Smooth muscle cell (in vitro differentiated cells): Measurements from ENCODE around the gene SMIM44. TPM values are rescaled to one million over a fixed set of nuclear protein-coding genes. Genes with fewer than 3 reads are reported as not detected.
A peak's percentile ranks its signal among the peaks of the same experiment; 100 is the strongest.

ENCODE experiments used
- DNase-seq: peaks from one replicate; lab custom pipeline; 2025; ENCODE audit not compliant: unreplicated experiment; lab: John Stamatoyannopoulos, UW
- H2AFZ ChIP-seq: fragments of 200-600 bp; sonication (generic); 2 replicates; pipeline ENCODE4 v1.6.0; 2016; ENCODE audit warnings: antibody characterized with exemption, low read depth, mild to moderate bottlenecking
- H3F3A ChIP-seq: fragments of 200-600 bp; sonication (generic); 2 replicates; pipeline ENCODE4 v1.6.0; 2017; ENCODE audit warnings: antibody characterized with exemption, low read depth
- H3K27ac ChIP-seq: fragments of 200-600 bp; sonication (generic); 2 replicates; pipeline ENCODE4 v1.5.1; 2016; ENCODE audit warnings: low read depth, mild to moderate bottlenecking
- H3K27me3 ChIP-seq: fragments of 200-600 bp; sonication (generic); 2 replicates; pipeline ENCODE4 v1.6.1; 2016; ENCODE audit warnings: low read depth, mild to moderate bottlenecking
- H3K36me3 ChIP-seq: fragments of 200-600 bp; sonication (generic); 2 replicates; pipeline ENCODE4 v1.5.1; 2016; ENCODE audit warnings: low read depth
- H3K4me1 ChIP-seq: fragments of 200-600 bp; sonication (generic); 2 replicates; pipeline ENCODE4 v1.5.1; 2016; ENCODE audit warnings: low read depth
- H3K4me2 ChIP-seq: fragments of 200-600 bp; sonication (generic); 2 replicates; pipeline ENCODE4 v1.6.0; 2016; ENCODE audit warnings: mild to moderate bottlenecking
- H3K4me3 ChIP-seq: fragments of 200-600 bp; sonication (generic); 2 replicates; pipeline ENCODE4 v1.5.1; 2016; ENCODE audit warnings: mild to moderate bottlenecking
- H3K79me2 ChIP-seq: fragments of 200-600 bp; sonication (generic); 2 replicates; pipeline ENCODE4 v1.6.0; 2016; ENCODE audit warnings: low read depth, mild to moderate bottlenecking
- H3K9ac ChIP-seq: fragments of 200-600 bp; sonication (generic); 2 replicates; pipeline ENCODE4 v1.6.0; 2016; ENCODE audit warnings: low read depth
- H3K9me3 ChIP-seq: fragments of 200-600 bp; sonication (generic); replicated peaks from 2 replicates; pipeline ENCODE4 v1.5.1; 2016; ENCODE audit warnings: low read depth
- H4K20me1 ChIP-seq: fragments of 200-600 bp; sonication (generic); 2 replicates; pipeline ENCODE4 v1.6.0; 2016; ENCODE audit warnings: low read depth
- WGBS: methylation state at CpG from one replicate; pipeline ENCODE4 v1.1.7; 2016; ENCODE audit warnings: low lambda C conversion rate; 5-methylcytosine and 5-hydroxymethylcytosine counted together
- polyA plus RNA-seq: library from polyadenylated mRNA; unstranded; fragments of >200 nt; fragmentation: Nextera tagmentation; extraction: Ambion mirVana; gene quantifications from 2 replicates; pipeline ENCODE4 v1.2.1, GENCODE V29; 2016
- total RNA-seq: library from RNA; depleted of rRNA; stranded (reverse); fragments of >200 nt; gene quantifications from 2 replicates; pipeline ENCODE4 v1.2.3, GENCODE V29; 2014
- TF ChIP-seq, protein P1 (sequence below): fragments of 200-600 bp; sonication (generic); IDR thresholded peaks from 2 replicates; pipeline ENCODE4 v1.5.1; 2017; ENCODE audit warnings: borderline replicate concordance, mild to moderate bottlenecking, antibody characterized with exemption; ENCODE audit not compliant: insufficient read depth, poor library complexity, severe bottlenecking

The SMIM44 gene
- total and polyA plus RNA-seq, 2 experiments from 2014 or later = not detected

DNA sequence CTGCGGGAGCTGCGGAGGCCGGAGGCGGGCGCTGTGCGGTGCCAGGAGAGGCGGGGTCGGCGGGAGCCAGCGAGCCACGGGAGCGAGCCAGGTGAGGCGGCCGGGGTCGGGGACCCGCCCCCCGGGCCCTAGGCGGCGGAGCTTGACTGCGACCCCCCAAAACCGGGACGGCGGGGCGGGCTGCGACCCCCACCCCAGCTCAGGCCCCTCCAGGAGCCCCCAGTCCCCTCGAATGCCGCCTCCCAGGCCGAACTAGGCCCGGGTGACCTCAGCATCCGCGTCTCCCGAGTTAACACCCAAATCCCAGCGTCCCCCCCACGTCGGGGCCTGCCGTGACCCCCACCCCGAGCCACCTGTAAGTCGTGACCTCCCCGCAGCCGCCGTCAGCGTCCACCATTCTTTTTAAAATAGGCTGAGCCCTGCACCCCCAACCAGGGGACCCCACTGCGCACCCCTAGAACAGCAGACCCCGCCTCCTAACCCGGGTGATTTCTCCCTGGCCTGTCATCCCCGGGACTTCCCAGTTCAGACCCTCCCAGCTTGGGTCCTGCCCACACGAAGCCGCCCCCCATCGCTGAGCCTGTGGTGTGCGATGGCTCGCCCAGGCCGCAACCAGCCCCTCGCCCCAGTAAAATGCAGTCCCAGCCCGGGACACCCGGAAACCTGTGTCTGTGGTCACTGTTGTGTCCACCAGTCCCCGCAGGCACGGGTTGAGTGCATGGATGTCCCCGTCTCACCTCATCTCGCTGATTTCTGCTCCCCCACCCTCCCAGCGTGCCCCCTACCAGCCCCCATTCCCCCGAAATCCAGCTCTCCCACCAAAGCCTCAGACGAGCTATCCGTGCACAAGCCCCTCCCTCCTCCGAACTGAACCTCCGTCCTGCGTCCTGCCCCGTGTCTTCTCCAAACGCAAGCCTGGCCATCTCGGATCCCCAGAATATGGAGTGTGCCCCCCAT is 23.4 kb upstream of the SMIM44 start:
- H3K4me3 ChIP-seq = peak overlapping the region; percentile 90
- H3K36me3 ChIP-seq = no peaks in the 10 kb centered on the region
- DNase-seq = peak; percentile 40
- no peak overlapping the region for H2AFZ ChIP-seq
- H3K79me2 ChIP-seq = peaks cover 49% of the 10 kb centered on the region
- H3K4me1 ChIP-seq = no peaks in the 10 kb centered on the region
- peaks cover 4% of the 10 kb centered on the region for H3F3A ChIP-seq
- H3K27ac ChIP-seq = peak overlapping the region; percentile 87
- TF ChIP-seq, protein P1, sequence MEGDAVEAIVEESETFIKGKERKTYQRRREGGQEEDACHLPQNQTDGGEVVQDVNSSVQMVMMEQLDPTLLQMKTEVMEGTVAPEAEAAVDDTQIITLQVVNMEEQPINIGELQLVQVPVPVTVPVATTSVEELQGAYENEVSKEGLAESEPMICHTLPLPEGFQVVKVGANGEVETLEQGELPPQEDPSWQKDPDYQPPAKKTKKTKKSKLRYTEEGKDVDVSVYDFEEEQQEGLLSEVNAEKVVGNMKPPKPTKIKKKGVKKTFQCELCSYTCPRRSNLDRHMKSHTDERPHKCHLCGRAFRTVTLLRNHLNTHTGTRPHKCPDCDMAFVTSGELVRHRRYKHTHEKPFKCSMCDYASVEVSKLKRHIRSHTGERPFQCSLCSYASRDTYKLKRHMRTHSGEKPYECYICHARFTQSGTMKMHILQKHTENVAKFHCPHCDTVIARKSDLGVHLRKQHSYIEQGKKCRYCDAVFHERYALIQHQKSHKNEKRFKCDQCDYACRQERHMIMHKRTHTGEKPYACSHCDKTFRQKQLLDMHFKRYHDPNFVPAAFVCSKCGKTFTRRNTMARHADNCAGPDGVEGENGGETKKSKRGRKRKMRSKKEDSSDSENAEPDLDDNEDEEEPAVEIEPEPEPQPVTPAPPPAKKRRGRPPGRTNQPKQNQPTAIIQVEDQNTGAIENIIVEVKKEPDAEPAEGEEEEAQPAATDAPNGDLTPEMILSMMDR = no peak
- no peaks in the 10 kb centered on the region for H3K27me3 ChIP-seq
- H3K4me2 ChIP-seq = peak overlapping the region; percentile 99
- no peaks in the 10 kb centered on the region for H3K9me3 ChIP-seq
- WGBS = under 1% methylated on average over 18 of the region's 69 CpGs
- H4K20me1 ChIP-seq = peaks cover 44% of the 10 kb centered on the region
- H3K9ac ChIP-seq = peak overlapping the region; percentile 96

DNA sequence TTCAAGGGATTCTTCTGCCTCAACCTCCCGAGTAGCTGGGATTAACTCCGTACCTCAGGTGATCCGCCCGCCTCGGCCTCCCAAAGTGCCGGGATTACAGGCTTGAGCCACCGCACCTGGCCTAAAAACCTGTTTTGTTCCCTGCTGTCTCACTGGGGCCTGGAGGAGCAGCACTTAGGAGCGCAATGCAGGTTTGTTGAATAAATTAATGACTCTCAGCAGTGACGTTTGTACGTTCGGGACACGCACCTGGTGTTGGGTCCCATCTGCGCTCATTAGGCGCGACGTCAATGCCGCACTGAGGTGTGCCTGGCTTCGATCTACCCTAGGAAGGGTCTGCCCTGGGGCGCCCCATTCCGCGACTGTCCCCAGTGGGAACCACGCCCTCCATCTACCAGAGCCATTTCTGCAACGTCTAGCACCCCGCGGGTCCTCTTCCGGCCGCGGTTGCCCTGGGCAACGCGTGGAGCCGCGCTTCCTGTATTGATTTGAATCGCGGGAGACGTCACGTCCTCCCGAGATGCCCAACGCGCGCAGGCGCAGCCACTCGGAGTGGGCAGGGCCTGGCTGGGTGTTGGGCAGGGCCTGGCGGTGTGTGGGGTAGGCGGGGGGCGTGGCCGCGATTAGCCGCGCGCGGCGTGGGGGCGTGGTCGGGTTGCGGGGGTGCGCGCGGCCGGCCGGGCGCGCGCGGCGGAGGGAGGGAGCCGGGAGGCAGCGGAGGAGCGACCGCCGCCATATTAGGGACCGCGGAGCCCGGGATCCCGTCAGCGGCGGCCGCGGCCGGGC is 22.6 kb upstream of the SMIM44 start, which contains the start of gene FZR1:
FZR1 (plus strand) TSS at position 714 of the 786 bp plus-strand sequence. CDS start 16,679 bp downstream, outside the sequence.
- H4K20me1 ChIP-seq = peaks cover 36% of the 10 kb centered on the region
- peaks cover 4% of the 10 kb centered on the region for H3F3A ChIP-seq
- peak within 1 kb of the TSS; percentile 87 for H3K27ac ChIP-seq
- peak within 1 kb of the TSS; percentile 67 for H2AFZ ChIP-seq
- no peaks in the 10 kb centered on the region for H3K36me3 ChIP-seq
- WGBS = 5% methylated on average over 50 of the region's 79 CpGs
- H3K9ac ChIP-seq = peak within 1 kb of the TSS; percentile 96
- H3K9me3 ChIP-seq = no peaks in the 10 kb centered on the region
- peak within 1 kb of the TSS; percentile 99 for H3K4me2 ChIP-seq
- TF ChIP-seq, protein P1 = no peak
- H3K4me1 ChIP-seq = no peaks in the 10 kb centered on the region
- H3K27me3 ChIP-seq = no peaks in the 10 kb centered on the region
- H3K79me2 ChIP-seq = peaks cover 41% of the 10 kb centered on the region
- peak within 1 kb of the TSS; percentile 90 for H3K4me3 ChIP-seq
- peak; percentile 98 for DNase-seq

DNA sequence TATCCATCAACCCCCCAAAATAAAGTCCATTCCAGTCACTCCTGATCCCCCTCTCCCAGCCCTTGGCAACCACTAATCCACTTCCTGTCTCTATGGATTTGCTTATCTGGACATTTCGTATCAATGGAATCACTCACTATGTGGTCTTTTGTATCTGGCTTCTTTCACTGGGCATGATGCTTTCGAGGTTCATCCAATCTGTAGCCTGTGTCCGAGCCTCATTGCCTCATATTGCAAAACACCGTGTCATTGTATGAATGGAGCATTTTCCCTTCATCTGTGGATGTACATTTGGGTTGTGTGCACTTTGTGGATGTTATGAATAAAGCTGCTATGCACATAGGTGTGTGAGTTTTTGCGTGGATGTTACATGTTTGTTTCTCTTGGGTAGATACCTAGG is 21.5 kb upstream of the SMIM44 start:
- DNase-seq = no peak
- Histone ChIP-seq H3K27me3 (no peaks in the 10 kb centered on the region), H3F3A (peaks cover 4% of the 10 kb centered on the region), H2AFZ (no peak overlapping the region), H3K9me3 (no peaks in the 10 kb centered on the region), H3K4me2 (no peak overlapping the region), H3K36me3 (no peaks in the 10 kb centered on the region), H3K9ac (no peak overlapping the region), H3K79me2 (peaks cover 37% of the 10 kb centered on the region), H3K27ac (peak overlapping the region; percentile 80), H3K4me1 (peaks cover 2% of the 10 kb centered on the region), H4K20me1 (peaks cover 25% of the 10 kb centered on the region), H3K4me3 (no peak overlapping the region)
- 44% methylated on average over 5 of the region's 5 CpGs for WGBS
- TF ChIP-seq, protein P1 = no peak
